ENCODE results near the gene NPR3.

Gene NPR3

DNA sequence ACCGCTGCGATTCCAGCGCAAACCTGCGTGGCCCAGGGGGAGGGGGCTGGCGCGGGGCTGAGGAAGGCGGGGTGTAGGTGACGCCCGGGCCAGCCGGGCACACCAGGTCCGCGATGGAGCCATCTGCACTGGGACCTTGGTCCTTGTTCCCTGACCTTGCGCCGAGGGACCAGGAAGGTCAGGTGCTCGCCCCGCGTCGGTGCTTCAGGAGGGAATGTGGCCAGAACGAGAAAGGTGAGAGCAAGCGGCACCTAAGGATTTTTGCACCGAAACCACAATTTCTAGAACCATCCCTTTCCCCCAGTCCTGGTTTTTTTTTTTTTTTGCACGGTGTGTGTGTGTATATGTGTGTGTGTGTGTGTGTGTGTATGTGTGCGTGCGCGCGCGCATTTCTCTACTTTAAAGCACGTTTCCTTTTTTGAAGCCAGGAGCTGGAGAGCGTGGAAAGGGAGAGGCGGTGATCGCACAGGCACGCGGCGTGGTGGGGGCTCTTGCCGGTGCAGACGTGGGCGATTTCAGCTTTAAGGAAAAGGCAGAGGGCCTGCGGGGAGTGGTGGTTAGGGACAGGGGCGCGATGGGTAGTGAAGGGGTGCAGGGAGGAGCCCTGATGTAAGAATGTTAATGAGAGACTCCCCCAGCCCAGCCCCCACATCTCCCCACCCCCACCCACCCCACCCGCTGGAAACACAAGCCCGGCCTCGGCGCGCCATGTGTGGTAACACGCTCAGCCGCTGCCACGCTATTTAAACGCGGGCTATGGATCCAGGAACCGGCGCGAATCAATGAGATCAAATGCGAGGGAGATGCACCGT lies at the start of gene NPR3:
NPR3 (plus strand) TSS at position 772 of the 812 bp plus-strand sequence. CDS start 456 bp downstream, outside the sequence.
- DNase-seq: no peak

DNA sequence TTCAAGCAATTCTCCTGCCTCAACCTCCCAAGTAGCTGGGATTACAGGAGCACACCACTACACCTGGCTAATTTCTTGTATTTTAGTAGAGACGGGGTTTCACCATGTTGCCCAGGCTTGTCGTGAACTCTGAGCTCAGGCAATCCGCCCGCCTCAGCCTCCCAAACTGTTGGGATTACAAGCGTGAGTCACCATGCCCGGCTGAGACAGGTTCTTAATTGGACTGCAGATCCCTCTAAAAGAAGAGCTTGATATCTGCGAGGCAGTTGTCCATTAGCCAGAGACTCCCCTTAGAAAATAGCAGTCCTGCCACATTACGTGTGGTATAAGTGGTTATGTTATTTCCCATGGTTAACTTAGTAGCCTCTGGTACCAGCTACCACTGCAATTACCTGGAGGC lies 46.6 kb upstream of the NPR3 start:
- no peak for DNase-seq

DNA sequence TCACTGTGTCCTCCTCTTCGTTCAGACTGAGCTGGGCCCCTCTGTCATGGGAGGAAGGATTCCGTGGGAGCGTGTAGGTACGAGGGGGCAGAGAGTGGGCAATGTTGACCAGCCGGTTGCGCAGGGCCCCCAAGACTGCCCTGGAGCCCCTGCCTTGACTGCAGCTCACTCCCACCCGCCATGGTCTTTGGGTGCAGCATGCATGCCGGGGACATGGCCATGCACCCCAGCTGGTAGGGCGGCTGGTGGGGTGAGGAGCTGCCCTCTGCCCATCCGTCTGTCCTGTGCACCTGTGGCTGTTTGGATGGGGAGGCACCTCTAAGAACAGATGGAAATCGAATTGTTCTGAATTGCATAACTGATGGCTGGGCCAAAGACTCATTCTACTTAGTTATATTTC lies 42.6 kb upstream of the NPR3 start:
- no peak for DNase-seq

- DNase-seq: no peak
Measured at GRCh38 chr5:32673272-32673671, 37.8 kb upstream of the NPR3 start.

- DNase-seq: no peak
Measured at GRCh38 chr5:32677023-32677422, 34.1 kb upstream of the NPR3 start.

GRCh38 chr5:32678472-32678871 lies 32.6 kb upstream of the NPR3 start:
- no peak for DNase-seq

DNA sequence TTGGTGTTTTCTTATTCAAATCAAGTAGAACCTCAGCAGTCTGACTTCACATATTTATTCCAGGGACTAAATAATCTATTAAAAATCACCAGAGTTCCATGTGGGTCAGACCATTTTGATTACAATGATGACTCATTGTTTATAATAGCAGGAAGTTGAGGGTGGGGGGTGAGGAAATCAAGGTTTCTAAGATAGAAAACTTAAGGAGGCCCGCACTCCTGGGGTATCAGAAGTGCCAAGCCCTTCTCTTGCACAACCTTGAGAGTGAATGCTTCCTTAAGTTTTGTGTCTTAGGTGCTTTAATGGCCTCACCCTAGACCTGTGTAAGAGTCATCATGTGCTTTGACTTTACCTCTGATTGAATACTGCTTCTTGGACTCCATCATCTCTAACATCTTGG lies 31.9 kb upstream of the NPR3 start:
- no peak for DNase-seq

GRCh38 chr5:32680183-32680582 lies 30.9 kb upstream of the NPR3 start:
- DNase-seq: no peak

DNA sequence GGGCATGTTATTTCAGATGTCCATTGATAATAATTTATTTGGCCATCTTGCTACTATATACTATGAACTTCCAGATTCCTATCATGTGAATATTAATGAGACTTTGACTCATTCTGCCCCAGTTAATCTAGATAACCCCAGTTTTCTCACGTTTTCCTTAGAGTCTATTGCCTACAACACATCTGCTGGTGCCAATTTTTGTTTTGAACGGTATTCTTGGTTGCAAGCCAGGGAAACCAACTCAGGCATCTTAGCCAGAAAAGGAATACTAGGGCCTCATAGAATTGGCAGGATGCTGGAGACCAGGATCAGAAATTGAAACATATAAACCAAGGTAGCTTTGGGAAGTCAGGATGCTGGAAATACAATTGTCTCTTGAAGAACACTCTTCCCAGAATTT lies 28.0 kb upstream of the NPR3 start:
- no peak for DNase-seq

GRCh38 chr5:32684260-32684659 lies 26.9 kb upstream of the NPR3 start:
- DNase-seq: no peak

GRCh38 chr5:32686799-32687498 lies 24.2 kb upstream of the NPR3 start:
- no peak for DNase-seq

- DNase-seq: no peak
Measured at GRCh38 chr5:32687499-32687831, 23.7 kb upstream of the NPR3 start.

- DNase-seq: no peak
Measured at GRCh38 chr5:32690153-32690552, 21.0 kb upstream of the NPR3 start.

- no peak for DNase-seq
Measured at GRCh38 chr5:32690666-32691065, 20.5 kb upstream of the NPR3 start.

GRCh38 chr5:32692036-32692746 lies 18.9 kb upstream of the NPR3 start:
- DNase-seq: no peak

DNA sequence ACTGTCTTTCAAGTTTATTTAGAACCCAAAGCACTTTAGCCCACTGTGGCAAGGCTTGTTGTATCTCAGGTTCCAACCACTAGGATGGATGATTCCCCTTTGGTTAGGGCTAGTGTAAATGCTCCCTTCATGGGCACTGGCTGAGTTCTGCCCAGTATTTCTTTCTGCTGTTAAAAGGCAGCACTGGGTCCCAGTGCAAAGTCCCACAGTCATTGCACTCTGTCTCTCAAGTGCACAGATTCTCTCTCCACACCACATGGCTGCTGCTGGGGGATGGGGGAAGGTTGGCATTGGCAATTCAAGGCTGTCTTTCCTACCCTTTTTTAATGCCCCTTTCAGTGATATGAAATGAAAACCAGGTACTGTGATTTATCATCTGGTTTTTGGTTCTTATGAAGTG lies 7.2 kb upstream of the NPR3 start:
- DNase-seq: no peak

DNA sequence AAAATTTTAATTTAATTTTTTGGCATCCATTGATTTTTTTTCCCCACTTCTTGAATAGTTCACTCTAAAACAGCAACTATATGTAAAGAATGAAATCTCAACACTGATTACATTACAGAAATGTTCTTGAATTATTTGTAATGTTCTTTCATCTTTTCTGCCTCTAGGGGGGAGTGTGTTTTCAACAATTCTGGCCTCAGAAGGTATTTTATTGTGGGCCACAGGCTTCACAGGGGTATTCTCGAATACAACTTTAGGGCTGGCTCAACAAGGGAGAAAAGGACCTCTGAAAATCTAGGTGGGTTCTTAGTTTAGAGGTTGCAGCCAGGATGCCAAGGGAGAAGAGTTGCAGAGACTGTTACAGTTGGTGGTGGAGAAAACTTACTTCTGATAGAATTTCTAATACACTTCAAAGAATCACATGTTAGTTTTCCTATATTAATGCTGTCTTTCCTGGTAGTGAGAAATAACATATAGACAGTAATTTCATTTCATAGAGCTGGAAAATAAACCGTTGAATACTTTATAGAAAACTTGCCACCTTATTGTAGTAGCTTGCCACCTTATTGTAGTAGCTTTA lies 3.6 kb upstream of the NPR3 start:
- DNase-seq: no peak

DNA sequence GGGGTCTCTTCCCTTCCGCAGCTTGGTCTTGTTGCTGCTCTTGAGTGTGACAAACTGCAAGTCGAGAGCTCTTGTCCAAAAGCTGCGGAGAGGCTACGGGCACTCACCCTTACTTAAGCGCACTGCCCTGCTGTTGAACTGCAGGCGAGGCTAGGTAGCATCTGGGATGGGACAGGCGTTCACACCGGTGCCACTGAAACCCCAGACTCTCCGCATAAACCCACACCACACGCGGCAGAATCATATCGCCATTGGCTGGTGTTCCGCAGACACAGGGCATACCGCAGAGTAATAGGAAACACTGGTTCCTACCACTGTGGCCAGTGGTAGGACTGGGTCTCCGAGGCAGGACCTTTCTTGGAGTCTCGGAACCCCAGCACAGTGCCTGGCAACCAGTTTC lies 2.2 kb upstream of the NPR3 start:
- no peak for DNase-seq

DNA sequence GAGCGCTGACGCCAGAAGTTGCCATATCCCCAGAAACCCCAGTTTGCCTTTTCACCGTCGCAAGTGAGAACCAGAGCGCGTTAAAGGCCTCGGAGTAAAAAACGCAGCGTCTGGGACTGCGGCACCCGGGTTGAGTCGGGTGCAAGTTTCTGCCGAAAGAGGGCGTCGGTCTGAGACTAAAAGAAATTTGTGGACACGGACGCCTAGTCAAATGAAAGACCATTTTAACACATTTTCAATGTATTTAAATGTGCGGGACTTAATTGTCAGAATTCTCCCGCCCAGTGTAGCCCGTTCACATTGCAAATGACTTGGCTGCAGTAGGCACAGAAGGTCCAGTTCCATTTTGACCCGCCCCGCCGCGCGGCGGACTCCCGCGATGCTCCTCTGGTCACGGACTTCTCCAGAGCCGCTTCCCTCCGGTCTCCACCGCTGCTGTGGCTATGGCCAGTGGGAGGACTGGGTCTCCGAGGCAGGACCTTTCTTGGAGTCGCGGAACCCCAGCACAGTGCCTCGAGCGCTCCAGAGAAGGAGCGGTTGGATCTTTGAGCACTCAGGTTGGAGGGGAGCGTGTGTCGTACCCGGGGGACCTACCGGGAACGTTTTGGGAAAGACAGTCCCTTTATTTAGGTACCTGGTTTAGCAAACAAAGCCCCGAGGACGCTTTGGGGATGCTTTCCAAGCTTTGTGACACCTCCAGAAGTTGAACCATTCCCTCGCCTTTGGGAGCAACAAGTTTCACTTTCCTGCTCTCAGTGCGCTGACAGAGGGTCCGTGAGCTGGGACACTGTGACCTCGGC lies 1.2 kb upstream of the NPR3 start:
- DNase-seq: no peak

GRCh38 chr5:32711362-32711680 lies 200 bp downstream of the NPR3 start:
- no peak for DNase-seq

DNA sequence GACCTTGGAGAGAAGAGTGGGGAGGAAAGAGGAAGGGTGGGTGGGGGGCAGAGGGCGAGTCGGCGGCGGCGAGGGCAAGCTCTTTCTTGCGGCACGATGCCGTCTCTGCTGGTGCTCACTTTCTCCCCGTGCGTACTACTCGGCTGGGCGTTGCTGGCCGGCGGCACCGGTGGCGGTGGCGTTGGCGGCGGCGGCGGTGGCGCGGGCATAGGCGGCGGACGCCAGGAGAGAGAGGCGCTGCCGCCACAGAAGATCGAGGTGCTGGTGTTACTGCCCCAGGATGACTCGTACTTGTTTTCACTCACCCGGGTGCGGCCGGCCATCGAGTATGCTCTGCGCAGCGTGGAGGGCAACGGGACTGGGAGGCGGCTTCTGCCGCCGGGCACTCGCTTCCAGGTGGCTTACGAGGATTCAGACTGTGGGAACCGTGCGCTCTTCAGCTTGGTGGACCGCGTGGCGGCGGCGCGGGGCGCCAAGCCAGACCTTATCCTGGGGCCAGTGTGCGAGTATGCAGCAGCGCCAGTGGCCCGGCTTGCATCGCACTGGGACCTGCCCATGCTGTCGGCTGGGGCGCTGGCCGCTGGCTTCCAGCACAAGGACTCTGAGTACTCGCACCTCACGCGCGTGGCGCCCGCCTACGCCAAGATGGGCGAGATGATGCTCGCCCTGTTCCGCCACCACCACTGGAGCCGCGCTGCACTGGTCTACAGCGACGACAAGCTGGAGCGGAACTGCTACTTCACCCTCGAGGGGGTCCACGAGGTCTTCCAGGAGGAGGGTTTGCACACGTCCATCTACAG lies 760 bp downstream of the NPR3 start:
- DNase-seq: no peak

All from NCI-H146 (cell line).